ENCODE data around the gene EXOC2. TPM values are rescaled to one million over a fixed set of nuclear protein-coding genes. Genes with fewer than 3 reads are reported as not detected.
"Not testable (repeated sequence)": the region's sequence is repeated elsewhere in the genome, so short reads cannot be mapped to it uniquely, and the experiment has no call there.

EXOC2 gene
- total RNA-seq, 3 donors from 2014 or later (not counting 1 experiment from before 2014, with no cell fraction given), result 22.1 to 30.8 (median 26.5) TPM

DNA sequence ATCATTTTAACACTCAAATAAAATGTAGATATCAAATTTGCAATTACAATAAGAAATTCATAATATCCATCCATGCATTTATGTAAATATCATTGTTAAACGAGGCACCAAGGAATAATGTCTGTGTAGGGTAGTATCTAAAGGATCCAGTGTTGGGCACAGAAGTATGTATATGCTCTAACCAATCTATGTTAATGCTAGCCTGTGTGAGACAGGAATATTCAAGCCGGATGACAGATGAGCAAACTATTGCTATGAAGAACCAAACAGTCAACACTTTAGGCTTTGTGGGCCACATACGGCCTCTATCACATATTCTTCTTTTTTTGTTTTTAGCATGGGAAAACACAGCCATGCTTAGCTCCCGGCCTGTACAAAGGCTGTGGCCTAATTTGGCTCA lies 81.0 kb downstream of the EXOC2 start:
- H3K27ac Mint-ChIP-seq, result no peak overlapping the region
- H3K27me3 Mint-ChIP-seq (ENCODE audit: low read depth in 2 of 2), result no peaks in the 10 kb centered on the region
- H3K4me3 ChIP-seq (ENCODE audit: low read length), result no peak overlapping the region
- ATAC-seq, result no peak
- no peaks in the 10 kb centered on the region for H3K9me3 Mint-ChIP-seq
- 67% methylated on average over 3 of the region's 4 CpGs for WGBS (ENCODE audit: insufficient coverage)
- no peak overlapping the region for H3K4me3 Mint-ChIP-seq
- peaks cover 0 to 6% of the 10 kb centered on the region in 2 donors for H3K4me1 Mint-ChIP-seq
- peaks cover 26% of the 10 kb centered on the region for H3K36me3 ChIP-seq (ENCODE audit: control insufficient read depth, insufficient read depth, low read length)
- H3K36me3 Mint-ChIP-seq, result peaks cover 18% of the 10 kb centered on the region
- H3K27ac ChIP-seq (ENCODE audit: low read length), result no peak overlapping the region
- no peak for DNase-seq
- intact Hi-C loops (cut with micrococcal nuclease), result no loop called here
- H3K27me3 ChIP-seq (ENCODE audit: control insufficient read depth, insufficient read depth, low read length), result no peaks in the 10 kb centered on the region
- H3K4me1 ChIP-seq (ENCODE audit: control insufficient read depth, insufficient read depth, low read length), result no peaks in the 10 kb centered on the region
- TF ChIP-seq, protein P1, sequence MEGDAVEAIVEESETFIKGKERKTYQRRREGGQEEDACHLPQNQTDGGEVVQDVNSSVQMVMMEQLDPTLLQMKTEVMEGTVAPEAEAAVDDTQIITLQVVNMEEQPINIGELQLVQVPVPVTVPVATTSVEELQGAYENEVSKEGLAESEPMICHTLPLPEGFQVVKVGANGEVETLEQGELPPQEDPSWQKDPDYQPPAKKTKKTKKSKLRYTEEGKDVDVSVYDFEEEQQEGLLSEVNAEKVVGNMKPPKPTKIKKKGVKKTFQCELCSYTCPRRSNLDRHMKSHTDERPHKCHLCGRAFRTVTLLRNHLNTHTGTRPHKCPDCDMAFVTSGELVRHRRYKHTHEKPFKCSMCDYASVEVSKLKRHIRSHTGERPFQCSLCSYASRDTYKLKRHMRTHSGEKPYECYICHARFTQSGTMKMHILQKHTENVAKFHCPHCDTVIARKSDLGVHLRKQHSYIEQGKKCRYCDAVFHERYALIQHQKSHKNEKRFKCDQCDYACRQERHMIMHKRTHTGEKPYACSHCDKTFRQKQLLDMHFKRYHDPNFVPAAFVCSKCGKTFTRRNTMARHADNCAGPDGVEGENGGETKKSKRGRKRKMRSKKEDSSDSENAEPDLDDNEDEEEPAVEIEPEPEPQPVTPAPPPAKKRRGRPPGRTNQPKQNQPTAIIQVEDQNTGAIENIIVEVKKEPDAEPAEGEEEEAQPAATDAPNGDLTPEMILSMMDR (IDR thresholded peaks at IDR 0.05), result no peak
- no peaks in the 10 kb centered on the region for H3K9me3 ChIP-seq (ENCODE audit: control insufficient read depth, insufficient read depth, low read length)

GRCh38 chr6:610882-611281 lies 82.1 kb downstream of the EXOC2 start:
- Histone ChIP-seq H3K4me1 (ENCODE audit: control insufficient read depth, insufficient read depth, low read length) (no peaks in the 10 kb centered on the region), H3K4me3 (ENCODE audit: low read length) (no peak overlapping the region), H3K9me3 (ENCODE audit: control insufficient read depth, insufficient read depth, low read length) (no peaks in the 10 kb centered on the region), H3K27me3 (ENCODE audit: control insufficient read depth, insufficient read depth, low read length) (no peaks in the 10 kb centered on the region), H3K36me3 (ENCODE audit: control insufficient read depth, insufficient read depth, low read length) (peaks cover 32% of the 10 kb centered on the region), H3K27ac (ENCODE audit: low read length) (no peak overlapping the region)
- intact Hi-C loops (cut with micrococcal nuclease), result no loop called here
- no peaks in the 10 kb centered on the region for H3K27me3 Mint-ChIP-seq (ENCODE audit: low read depth in 2 of 2)
- WGBS (ENCODE audit: insufficient coverage), result 17% methylated on average over 1 of the region's 2 CpGs
- peaks cover 0 to 6% of the 10 kb centered on the region in 2 donors for H3K4me1 Mint-ChIP-seq
- H3K9me3 Mint-ChIP-seq, result no peaks in the 10 kb centered on the region
- H3K36me3 Mint-ChIP-seq, result peaks cover 27% of the 10 kb centered on the region
- ATAC-seq (no peak), DNase-seq (no peak)
- TF ChIP-seq, protein P1 (IDR thresholded peaks at IDR 0.05), result no peak
- no peak overlapping the region for H3K4me3 Mint-ChIP-seq
- H3K27ac Mint-ChIP-seq, result no peak overlapping the region

DNA sequence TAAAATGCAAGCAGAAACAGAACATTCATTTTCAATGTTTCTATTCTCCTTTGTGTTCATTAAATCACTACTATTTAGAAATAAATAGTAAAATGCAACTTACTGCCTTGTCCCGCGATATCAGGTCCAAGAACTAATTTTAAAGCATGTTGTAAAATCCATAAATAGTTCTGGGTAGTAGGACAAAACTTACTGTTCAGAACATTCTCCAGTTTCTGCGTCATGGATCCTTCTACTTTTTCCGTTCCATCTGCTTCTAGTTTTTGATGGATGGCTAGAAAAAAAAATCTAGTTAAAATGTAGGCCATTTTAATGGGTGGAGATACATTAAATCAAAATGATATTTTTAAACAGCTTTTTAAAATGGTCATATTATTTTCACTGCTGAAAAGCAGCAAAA lies 83.0 kb downstream of the EXOC2 start:
- Mint-ChIP-seq H3K27me3 (ENCODE audit: low read depth in 2 of 2) (no peaks in the 10 kb centered on the region), H3K36me3 (peaks cover 29% of the 10 kb centered on the region), H3K4me3 (no peak overlapping the region), H3K27ac (no peak overlapping the region), H3K9me3 (no peaks in the 10 kb centered on the region), H3K4me1 (peaks cover 1 to 6% of the 10 kb centered on the region in 2 donors)
- Histone ChIP-seq H3K4me1 (ENCODE audit: control insufficient read depth, insufficient read depth, low read length) (no peaks in the 10 kb centered on the region), H3K27me3 (ENCODE audit: control insufficient read depth, insufficient read depth, low read length) (no peaks in the 10 kb centered on the region), H3K9me3 (ENCODE audit: control insufficient read depth, insufficient read depth, low read length) (no peaks in the 10 kb centered on the region), H3K36me3 (ENCODE audit: control insufficient read depth, insufficient read depth, low read length) (peaks cover 29% of the 10 kb centered on the region), H3K27ac (ENCODE audit: low read length) (no peak overlapping the region), H3K4me3 (ENCODE audit: low read length) (no peak overlapping the region)
- 100% methylated on average over 2 of the region's 4 CpGs for WGBS (ENCODE audit: insufficient coverage)
- ATAC-seq (no peak), DNase-seq (no peak)
- intact Hi-C loops (cut with micrococcal nuclease), result no loop called here
- TF ChIP-seq, protein P1 (IDR thresholded peaks at IDR 0.05), result no peak

- intact Hi-C loops (cut with micrococcal nuclease), result no loop called here
- no peaks in the 10 kb centered on the region for H3K9me3 Mint-ChIP-seq
- H3K4me1 Mint-ChIP-seq, result peaks cover 4 to 16% of the 10 kb centered on the region in 2 donors
- H3K27ac Mint-ChIP-seq, result no peak overlapping the region
- H3K36me3 Mint-ChIP-seq, result peaks cover 23% of the 10 kb centered on the region
- Histone ChIP-seq H3K36me3 (ENCODE audit: control insufficient read depth, insufficient read depth, low read length) (peaks cover 26% of the 10 kb centered on the region), H3K4me3 (ENCODE audit: low read length) (no peak overlapping the region), H3K4me1 (ENCODE audit: control insufficient read depth, insufficient read depth, low read length) (no peaks in the 10 kb centered on the region), H3K27me3 (ENCODE audit: control insufficient read depth, insufficient read depth, low read length) (no peaks in the 10 kb centered on the region), H3K27ac (ENCODE audit: low read length) (no peak overlapping the region), H3K9me3 (ENCODE audit: control insufficient read depth, insufficient read depth, low read length) (no peaks in the 10 kb centered on the region)
- no peak overlapping the region for H3K4me3 Mint-ChIP-seq
- no peak for DNase-seq
- H3K27me3 Mint-ChIP-seq (ENCODE audit: low read depth in 2 of 2), result no peaks in the 10 kb centered on the region
- 94% methylated on average over 14 of the region's 14 CpGs for WGBS (ENCODE audit: insufficient coverage)
- no peak for ATAC-seq
- TF ChIP-seq, protein P1 (IDR thresholded peaks at IDR 0.05), result no peak
Measured at GRCh38 chr6:606829-607379, 86.0 kb downstream of the EXOC2 start.

DNA sequence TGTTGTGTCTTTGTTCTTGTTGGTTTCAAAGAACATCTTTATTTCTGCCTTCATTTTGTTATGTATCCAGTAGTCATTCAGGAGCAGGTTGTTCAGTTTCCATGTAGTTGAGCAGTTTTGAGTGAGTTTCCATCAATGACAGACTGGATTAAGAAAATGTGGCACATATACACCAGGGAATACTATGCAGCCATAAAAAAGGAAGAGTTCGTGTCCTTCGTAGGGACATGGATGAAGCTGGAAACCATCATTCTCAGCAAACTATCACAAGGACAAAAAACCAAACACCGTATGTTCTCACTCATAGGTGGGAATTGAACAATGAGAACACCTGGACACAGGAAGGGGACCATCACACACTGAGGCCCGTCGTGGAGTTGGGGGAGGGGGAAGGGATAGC lies 87.0 kb downstream of the EXOC2 start:
- H3K36me3 Mint-ChIP-seq, result peaks cover 23% of the 10 kb centered on the region
- 86% methylated on average over 4 of the region's 5 CpGs for WGBS (ENCODE audit: insufficient coverage)
- H3K4me1 Mint-ChIP-seq; H3K4me3 Mint-ChIP-seq; ATAC-seq; intact Hi-C loops (cut with micrococcal nuclease); H3K4me1 ChIP-seq (ENCODE audit: control insufficient read depth, insufficient read depth, low read length); H3K27me3 Mint-ChIP-seq (ENCODE audit: low read depth in 2 of 2); H3K9me3 Mint-ChIP-seq; H3K9me3 ChIP-seq (ENCODE audit: control insufficient read depth, insufficient read depth, low read length); H3K27ac ChIP-seq (ENCODE audit: low read length); H3K4me3 ChIP-seq (ENCODE audit: low read length); DNase-seq; H3K27ac Mint-ChIP-seq; H3K27me3 ChIP-seq (ENCODE audit: control insufficient read depth, insufficient read depth, low read length): not testable (repeated sequence)
- H3K36me3 ChIP-seq (ENCODE audit: control insufficient read depth, insufficient read depth, low read length), result peaks cover 25% of the 10 kb centered on the region

Measured in natural killer cell (primary cell).